Activated CD4-positive, alpha-beta T cell treated with anti-CD3 and anti-CD28 coated beads, Interleukin-2, amount 50 U/mL, for 24 hours (primary cell): ENCODE measurements around the gene IL34.
"Not testable (repeated sequence)": the region's sequence is repeated elsewhere in the genome, so short reads cannot be mapped to it uniquely, and the experiment has no call there.

ENCODE experiments used
- DNase-seq, 2 donors: peaks; one replicate each; pipeline ENCODE4 v3.0.0-alpha.2; 2020; ENCODE audit warnings: low read depth in 1 of 2, low spot score in 1 of 2

The IL34 gene

GRCh38 chr16:70630960-70631745, 15.2 kb upstream of the IL34 start:
- no peak for DNase-seq

- DNase-seq = no peak
Measured at GRCh38 chr16:70632273-70632672, 14.1 kb upstream of the IL34 start.

GRCh38 chr16:70633617-70634016, 12.7 kb upstream of the IL34 start:
- DNase-seq = not testable (repeated sequence)

GRCh38 chr16:70634861-70635260, 11.5 kb upstream of the IL34 start:
- no peak for DNase-seq

GRCh38 chr16:70635336-70636016, 10.9 kb upstream of the IL34 start:
- no peak for DNase-seq

GRCh38 chr16:70638814-70639792, 7.3 kb upstream of the IL34 start:
- no peak for DNase-seq

- DNase-seq = no peak
Measured at GRCh38 chr16:70642633-70643032, 3.7 kb upstream of the IL34 start.

- not testable (repeated sequence) for DNase-seq
Measured at GRCh38 chr16:70643264-70643663, 3.1 kb upstream of the IL34 start.

GRCh38 chr16:70644763-70645597, 1.4 kb upstream of the IL34 start:
- DNase-seq = no peak

GRCh38 chr16:70647441-70648359, 1.3 kb downstream of the IL34 start:
- no peak for DNase-seq

- no peak for DNase-seq
Measured at GRCh38 chr16:70648606-70649005, 2.2 kb downstream of the IL34 start.

- no peak for DNase-seq
Measured at GRCh38 chr16:70649300-70649699, 2.9 kb downstream of the IL34 start.

GRCh38 chr16:70650216-70650615, 3.9 kb downstream of the IL34 start:
- no peak for DNase-seq

GRCh38 chr16:70651524-70651923, 5.2 kb downstream of the IL34 start:
- no peak for DNase-seq

- no peak for DNase-seq
Measured at GRCh38 chr16:70652322-70652721, 6.0 kb downstream of the IL34 start.

- no peak for DNase-seq
Measured at GRCh38 chr16:70653406-70653805, 7.0 kb downstream of the IL34 start.

GRCh38 chr16:70653809-70654771, 7.7 kb downstream of the IL34 start:
- peak; percentile 74 to 80 for DNase-seq

- DNase-seq = no peak
Measured at GRCh38 chr16:70656065-70656711, 9.8 kb downstream of the IL34 start.
